Mesenteric fat pad (tissue), 1 donor: Measurements from ENCODE around the gene TRIL. TPM values are rescaled to one million over a fixed set of nuclear protein-coding genes. Genes with fewer than 3 reads are reported as not detected.

Experiments used
- DNase-seq: peaks from one replicate; pipeline ENCODE4 v3.0.0-alpha.2; 2020; ENCODE audit warnings: low spot score
- total RNA-seq: library from RNA; stranded (reverse); fragmentation: NEBNext Ultra II Directional; extraction: Animal tissue kit (Norgen Biotek cat#: 25700); gene quantifications from one replicate; pipeline ENCODE4 v1.2.1, GENCODE V29; 2021
- donor health status: DM: yes; HTN: yes; CAD: no.

The TRIL gene
- total RNA-seq, 1 donor from 2014 or later, result 3.7 TPM

GRCh38 chr7:28940741-28941384 is 17.3 kb downstream of the TRIL start:
- no peak for DNase-seq

GRCh38 chr7:28939844-28940544 is 18.1 kb downstream of the TRIL start:
- DNase-seq, result no peak

- DNase-seq, result no peak
Observed at GRCh38 chr7:28939367-28939766, 18.8 kb downstream of the TRIL start.

GRCh38 chr7:28937619-28938018 is 20.5 kb downstream of the TRIL start:
- DNase-seq, result no peak

GRCh38 chr7:28937103-28937502 is 21.0 kb downstream of the TRIL start:
- no peak for DNase-seq

- no peak for DNase-seq
Observed at GRCh38 chr7:28933846-28934320, 24.2 kb downstream of the TRIL start.

GRCh38 chr7:28931565-28931964 is 26.6 kb downstream of the TRIL start:
- no peak for DNase-seq

- no peak for DNase-seq
Observed at GRCh38 chr7:28926871-28927597, 31.1 kb downstream of the TRIL start.

GRCh38 chr7:28922624-28923331 is 35.4 kb downstream of the TRIL start:
- DNase-seq, result no peak

GRCh38 chr7:28921822-28922221 is 36.3 kb downstream of the TRIL start:
- DNase-seq, result no peak

- no peak for DNase-seq
Observed at GRCh38 chr7:28920424-28920823, 37.7 kb downstream of the TRIL start.

- DNase-seq, result no peak
Observed at GRCh38 chr7:28919510-28919909, 38.6 kb downstream of the TRIL start.

GRCh38 chr7:28908775-28909174 is 49.4 kb downstream of the TRIL start:
- no peak for DNase-seq

- DNase-seq, result no peak
Observed at GRCh38 chr7:28905464-28905863, 52.7 kb downstream of the TRIL start.

- DNase-seq, result no peak
Observed at GRCh38 chr7:28904578-28905048, 53.5 kb downstream of the TRIL start.

- DNase-seq, result no peak
Observed at GRCh38 chr7:28903730-28904577, 54.2 kb downstream of the TRIL start.
